NCI-H460 (cell line): ENCODE measurements around the gene GJA10. TPM values are rescaled to one million over a fixed set of nuclear protein-coding genes. Genes with fewer than 3 reads are reported as not detected.
A peak's percentile ranks its signal among the peaks of the same experiment; 100 is the strongest.

Experiments
- DNase-seq: peaks from one replicate; pipeline ENCODE4 v3.0.0-alpha.2; 2016; ENCODE audit warnings: low read depth; ENCODE audit errors: extremely low read depth
- total RNA-seq: library from RNA; depleted of rRNA; stranded (reverse); fragments of >200 nt; shearing (Covaris generic); gene quantifications from 2 replicates; pipeline ENCODE4 v1.2.3, GENCODE V29; 2014

The GJA10 gene
- total RNA-seq, 1 experiment from 2014 or later, result not detected

DNA sequence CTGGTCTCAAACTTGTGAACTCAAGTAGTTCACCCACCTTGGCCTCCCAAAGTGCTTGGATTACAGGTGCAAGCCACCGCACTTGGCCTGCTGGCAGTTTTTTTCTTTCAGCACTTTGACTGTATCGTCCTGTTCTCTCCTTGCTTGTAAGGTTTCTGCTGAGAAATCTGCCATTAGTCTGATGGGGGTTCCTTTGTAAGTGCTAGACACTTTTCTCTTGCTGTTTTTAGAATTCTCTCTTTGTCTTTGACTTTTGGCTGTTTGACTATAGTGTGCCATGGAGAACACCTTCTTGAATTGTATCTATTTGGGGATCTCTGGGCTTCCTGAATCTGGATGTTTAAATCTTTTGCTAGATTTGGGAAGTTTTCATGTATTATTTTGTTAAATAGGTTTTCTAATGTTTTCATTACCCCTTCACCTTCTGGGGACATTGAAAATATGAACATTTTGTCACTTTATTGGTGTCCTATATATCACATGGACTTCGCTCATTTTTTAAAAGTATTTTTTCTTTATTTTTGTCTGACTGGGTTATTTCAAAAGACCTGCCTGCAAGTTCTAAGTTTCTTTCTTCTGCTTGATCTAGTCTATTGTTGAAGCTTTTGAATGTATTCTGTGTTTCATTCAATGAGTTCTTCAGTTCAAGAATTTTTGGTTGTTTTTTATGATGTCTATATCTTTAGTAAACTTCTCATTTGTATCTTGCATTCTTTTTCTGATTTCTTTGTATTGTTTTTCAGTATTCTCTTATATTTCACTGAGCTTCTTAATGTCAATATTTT lies 22.1 kb downstream of the GJA10 start:
- DNase-seq, result no peak

DNA sequence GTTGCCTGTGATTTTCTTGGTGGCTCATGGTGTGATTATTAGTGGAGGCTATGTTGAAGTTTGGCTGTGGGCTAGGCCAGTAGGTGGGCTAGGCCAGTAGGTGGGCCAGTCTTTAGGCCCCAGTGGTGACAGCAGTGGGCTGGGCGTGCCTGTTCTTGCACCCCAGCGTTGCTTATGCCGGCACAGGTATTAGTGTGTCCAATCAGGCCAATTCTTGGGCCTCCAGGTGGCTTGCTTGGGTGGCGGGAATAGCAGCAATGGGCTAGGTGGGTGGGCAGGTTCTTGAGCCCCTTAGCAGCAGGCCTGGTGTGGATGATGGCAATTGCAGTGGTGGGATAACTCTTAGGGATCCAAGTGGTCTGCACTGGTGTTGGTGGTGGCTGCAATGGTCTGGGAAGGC lies 22.9 kb downstream of the GJA10 start:
- DNase-seq, result no peak

DNA sequence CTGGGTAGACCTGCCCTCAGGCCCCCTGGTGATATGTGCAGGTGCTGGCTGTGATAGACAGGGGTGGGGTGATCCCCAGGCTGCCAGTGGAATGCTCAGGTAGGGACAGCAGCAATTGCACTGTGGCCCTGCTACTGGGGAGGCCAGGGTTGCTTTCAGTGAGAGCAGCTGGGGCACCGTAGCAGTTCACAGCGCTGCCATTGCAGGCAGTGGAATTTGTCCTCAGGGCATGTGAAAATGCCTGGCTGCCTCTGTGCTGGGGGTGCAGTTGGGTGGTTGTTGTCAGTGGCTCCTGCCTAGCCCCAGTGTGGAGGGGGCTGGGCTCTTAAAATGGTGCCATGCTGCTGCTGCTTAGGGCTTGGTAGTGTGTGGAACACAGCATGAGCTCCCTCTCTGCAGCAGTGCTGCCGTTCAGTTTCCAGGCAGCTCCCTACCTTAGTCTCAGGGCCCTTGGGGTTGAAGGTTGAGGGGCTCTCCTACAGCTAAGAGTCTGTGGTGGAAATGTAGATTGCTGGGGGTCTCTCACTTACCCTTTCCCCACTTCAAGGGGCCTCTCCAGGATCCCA lies 23.6 kb downstream of the GJA10 start:
- no peak for DNase-seq

DNA sequence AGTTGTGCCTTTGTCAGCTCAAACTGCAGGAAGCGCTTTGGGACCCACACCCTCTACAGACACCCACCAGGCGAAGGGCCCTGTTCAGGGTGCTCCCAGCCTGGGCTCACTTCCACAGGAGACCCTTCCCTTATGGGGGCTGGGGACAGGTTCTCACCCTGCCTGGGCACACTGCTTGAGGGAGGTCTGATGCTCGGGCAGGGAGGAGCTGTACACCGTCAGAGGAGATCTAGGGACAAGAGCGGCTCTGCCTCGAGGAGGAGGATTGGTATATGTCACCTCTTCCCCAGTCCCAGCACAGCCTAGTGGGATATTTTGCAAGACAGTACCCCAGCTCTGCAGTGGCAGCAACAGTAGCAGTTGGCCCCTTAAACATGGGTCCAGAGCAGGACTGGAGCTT lies 26.9 kb downstream of the GJA10 start:
- no peak for DNase-seq

DNA sequence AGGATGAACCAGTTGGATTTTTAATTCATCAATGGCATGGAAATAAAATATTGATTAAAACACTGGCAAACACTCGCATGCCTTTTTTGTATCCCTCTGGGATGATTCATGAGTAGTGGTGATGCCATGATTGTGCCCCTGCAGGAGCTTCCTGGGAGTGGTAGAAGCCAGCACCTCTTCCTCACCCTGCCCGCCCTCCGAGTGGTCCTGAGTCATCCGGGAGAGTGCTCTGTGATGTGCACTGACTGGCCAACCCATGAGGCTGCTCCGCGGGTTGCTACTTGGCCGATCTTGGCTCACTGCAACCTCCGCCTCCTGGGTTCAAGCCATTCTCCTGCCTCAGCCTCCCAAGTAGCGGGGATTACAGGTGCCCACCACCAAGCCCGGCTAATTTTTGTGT lies 27.4 kb downstream of the GJA10 start:
- DNase-seq, result no peak

DNA sequence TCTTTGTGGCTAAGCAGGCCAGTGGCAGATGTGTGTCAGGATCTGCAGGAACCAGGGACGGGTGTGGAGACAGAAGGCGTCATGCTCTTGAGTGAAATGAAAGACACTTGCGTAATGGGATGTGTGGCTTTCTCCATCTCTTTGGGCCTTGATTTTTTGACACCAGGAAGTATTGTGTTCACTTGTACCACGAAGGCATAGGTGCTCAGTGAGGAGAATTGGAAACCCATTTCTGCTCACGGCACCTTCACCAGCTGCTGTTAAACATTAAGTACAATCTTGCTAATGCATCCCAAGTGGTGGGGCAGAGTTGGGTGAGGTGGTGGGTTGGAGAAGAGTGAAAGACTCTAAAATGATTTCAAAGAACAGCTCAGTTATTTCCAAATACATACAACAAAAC lies 30.0 kb downstream of the GJA10 start:
- no peak for DNase-seq

DNA sequence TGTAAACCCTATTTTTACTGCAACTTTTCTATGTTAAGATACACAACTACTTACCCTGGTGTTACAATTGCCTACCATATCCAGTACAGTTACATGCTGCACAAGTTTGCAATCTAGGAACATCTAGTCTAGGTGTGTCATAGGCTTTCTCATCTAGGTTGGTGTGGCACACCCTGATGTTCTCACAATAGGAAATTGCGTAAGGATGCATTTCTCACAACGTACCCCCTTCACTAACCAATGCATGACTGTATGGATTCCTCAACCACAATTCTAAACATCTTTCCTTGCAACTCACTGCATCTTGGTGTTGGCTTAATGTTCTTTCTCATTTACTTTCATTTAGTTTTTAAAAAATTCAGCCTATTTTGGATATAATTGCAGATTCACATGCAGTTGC lies 31.6 kb downstream of the GJA10 start:
- DNase-seq, result no peak

DNA sequence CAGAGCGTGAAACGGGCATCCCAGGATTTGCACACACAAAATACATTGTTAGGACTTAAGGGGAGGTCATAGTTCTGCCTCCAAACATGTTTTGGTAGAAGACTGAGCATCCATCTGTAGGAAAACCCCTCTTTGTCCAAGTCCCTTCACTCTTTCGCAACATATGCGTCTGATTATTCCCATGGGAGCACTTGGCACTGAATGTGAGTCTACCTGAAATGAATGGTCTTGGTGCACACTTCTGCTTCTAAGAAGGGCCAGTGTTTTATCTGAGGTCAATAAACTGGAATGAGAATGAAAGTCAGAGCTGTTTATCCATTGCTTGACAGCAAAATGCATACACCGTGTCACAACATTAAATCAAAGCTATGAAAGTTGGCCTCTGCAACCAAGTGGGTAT lies 33.0 kb downstream of the GJA10 start:
- DNase-seq, result no peak

DNA sequence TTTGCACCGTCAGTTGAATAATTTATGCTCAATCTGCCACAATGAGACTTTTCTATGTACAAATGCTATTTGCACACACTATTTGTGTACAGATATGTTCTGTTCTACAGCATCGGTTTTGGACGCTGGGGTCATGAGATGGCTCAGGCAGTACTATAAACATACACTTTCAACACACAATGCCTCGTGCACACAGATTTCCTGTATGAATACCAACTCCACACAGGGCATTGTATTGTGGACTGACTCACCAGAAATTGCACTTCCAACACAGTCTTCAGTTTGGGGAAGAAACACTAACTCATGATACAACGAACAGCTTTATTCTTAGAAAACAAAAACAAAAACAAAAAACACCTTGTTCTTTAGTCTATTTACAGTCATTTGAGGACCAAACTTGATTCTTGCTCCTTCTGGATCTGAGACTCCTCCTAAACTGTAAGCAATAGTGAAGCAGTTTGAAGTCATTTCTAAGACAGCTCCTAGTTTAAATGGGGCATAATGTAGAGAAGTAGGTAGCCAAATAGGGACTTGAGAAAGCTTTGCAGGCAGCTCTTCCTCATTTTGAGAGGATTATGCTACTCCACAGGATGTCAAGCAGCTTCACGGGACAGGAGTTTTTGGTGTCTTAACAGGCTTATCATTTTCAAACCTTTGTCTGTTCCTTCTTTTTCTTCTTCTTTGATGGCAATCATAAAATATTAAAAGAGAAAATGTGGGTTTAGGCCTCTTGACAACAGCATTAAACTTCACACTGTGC lies 33.7 kb downstream of the GJA10 start:
- DNase-seq, result no peak

DNA sequence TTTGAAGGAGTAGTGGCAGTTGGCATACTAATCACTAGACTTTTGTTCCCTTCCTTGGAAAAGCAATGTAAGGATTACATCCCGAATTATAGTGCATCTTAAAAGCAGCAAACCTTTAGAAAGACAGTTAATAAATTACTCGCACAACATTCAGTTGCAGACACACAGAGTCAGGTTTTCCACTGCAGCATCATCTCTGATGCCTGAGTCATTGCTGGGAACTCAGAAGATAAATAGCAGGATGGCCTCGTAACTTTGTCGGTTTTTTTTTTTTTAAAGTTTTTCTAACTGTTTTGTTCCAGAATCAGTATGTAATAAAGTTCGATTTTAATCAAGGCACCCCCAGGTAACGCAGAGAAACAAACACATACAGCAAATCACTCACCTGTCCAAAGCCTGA lies 34.3 kb downstream of the GJA10 start:
- no peak for DNase-seq

DNA sequence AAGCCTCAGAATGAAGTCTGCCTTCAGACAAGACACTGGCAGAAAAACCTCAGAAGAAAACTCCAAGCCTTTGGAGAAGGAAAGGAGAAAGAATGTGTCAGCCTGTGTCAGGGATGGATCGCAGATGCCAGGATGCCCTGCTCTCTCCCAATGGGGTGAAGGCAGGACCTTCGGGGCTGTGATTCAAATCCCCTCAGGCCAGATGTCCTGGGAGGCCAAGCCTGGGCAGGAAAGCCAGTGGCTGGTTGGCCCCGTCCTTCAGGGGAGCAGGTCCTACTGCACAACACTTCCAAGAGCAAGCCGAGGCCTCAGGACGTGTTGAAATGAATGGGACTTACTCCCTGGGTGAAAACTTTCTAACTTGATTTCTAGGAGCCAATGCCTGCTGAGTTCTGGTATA lies 36.5 kb downstream of the GJA10 start:
- no peak for DNase-seq

DNA sequence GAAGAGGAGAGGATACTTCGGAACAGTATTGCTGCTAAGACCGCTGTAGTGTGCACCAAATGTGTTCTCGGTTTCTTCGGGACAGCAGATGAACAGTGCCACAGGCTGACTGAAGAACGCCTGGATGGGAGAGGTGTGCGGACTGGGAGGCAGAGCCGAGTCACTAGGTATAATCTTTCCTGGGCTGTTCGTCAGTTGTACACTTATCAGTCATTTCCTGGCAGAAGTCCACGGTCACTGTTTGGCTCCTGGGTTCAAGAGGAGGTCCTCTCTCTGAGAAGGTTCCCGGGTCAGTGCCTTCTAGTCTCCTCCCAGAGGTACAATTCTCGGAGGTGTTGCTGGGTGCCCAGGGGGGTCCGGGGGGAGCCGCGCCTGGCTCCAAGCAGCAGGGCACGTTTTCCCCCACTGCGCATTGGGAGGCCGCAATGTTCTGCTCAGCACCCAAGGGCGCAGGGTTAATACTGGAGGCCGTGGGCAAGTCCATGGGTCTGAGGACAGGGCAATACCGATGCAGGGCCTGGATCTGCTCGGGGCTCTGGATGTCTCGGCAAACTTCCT lies 38.1 kb downstream of the GJA10 start:
- no peak for DNase-seq

DNA sequence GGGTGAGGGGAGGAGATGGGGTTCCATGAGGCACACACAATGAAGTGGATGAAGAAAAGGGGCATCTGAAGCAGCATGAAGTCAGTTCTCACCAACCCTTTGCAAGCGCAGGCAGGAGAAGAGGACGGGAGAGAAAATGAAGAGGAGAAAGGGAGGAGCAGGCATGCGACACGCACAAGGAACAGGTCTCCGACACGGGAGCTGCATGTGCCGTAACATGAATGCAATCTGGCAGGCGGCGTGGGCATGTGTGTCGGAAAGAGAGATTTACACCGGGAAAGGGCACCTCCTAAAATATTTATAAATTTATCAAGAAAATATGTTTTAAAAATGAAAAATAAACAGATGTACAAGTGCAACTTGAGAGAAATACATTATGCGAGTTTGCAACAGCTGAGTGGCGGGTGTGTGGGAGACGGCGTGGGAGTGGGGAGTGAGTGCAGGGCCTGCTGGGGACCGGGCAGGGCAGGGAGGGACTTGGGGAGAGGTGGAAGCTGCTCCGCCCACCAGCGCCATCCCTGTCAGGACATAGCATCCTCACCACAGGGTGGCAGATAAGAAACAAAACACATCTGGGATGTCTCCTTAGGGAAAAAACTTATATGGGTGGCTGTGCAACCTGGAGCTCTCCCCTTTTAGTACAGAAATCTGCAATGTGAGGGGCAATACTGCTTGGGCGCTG lies 40.6 kb downstream of the GJA10 start:
- no peak for DNase-seq

DNA sequence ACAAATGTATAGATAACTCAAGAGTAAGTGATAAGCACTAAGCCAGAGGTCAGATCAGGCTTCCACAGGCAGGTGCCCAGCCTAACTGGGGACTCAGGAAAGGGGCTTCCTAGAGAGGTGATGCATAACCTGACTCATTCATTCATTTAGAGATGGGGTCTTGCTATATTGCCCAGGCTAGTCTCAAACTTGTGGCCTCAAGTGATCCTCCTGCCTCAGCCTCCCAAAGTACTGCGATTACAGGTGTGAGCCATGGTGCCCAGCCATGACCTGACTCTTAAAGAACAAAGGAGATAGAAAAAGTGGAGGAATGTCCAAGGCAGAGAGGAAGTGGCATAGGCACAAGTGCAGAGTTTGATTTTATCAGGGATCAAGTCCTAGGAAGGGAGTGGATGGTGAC lies 41.9 kb downstream of the GJA10 start:
- DNase-seq, result no peak

DNA sequence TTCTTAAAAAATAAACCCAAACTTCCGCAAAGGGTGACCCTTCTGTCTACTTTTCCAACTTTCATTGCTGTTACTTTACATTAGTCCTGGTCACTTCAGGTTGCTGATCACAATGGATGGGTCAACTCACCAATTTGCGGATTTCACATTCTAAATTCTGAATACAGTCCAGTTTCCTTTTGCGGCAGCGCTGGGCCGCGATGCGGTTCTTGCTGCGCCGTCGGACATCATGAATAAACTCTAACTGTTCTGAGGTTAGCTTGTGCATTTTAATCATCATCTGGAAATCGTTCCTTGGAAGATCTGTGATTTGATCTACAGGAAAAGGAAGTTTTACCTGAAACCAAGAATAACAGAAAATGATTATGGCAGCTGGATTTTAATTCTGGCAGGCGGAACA lies 43.7 kb downstream of the GJA10 start:
- DNase-seq, result no peak

DNA sequence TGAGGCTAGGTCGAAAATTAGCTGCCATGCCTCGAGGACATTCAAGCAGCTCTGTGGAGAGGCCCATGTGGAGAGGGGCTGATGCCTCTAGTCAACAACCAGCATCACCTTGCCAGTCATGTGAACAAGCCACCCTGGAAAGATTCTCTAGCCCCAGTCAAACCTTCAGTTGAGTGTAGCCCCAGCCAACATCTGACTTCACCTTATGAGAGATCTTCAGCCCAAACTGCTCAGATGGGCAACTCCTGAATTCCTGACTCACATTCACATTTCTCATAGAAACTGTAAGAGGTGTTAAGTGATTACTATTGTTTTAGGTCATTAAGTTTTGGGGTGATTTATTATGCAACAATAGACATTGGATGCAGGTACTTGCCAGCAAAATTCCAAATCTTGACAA lies 44.9 kb downstream of the GJA10 start:
- no peak for DNase-seq

DNA sequence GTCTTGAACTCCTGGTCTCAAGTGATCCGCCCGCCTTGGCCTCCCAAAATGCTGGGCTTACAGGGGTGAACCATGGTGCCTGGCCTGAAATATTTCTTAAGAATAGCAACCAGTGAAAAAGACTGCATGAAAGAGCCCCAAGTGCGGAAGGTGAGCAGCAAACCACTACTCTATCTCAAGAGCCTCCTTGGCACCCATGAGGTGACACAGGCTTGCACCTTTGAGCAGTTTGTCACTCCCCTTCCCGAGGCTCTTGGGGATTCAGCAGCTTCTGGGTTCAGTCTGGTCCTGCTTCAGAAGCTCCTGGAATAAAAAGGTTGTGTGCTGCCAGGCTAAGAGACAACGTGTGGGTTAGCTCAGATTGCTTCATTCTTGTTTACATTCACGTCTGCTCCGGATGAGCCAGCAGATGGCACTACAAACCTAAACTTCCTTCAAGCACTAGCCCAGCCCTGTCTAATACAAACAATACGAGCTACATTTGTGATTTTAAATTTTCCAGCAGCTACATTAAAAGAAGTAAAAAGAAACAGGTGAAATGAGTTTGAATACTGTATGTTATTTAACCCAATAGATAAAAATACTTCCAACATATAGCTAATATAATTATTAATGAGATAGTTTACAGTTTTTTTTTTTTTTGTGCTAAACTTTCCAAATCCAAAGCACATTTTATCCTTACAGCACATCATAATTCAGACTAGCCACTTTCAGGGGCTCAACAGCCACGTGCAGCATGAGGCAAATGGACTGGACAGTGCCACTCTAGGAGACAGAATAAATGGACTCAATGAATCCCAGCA lies 46.2 kb downstream of the GJA10 start:
- peak; percentile 81 for DNase-seq

DNA sequence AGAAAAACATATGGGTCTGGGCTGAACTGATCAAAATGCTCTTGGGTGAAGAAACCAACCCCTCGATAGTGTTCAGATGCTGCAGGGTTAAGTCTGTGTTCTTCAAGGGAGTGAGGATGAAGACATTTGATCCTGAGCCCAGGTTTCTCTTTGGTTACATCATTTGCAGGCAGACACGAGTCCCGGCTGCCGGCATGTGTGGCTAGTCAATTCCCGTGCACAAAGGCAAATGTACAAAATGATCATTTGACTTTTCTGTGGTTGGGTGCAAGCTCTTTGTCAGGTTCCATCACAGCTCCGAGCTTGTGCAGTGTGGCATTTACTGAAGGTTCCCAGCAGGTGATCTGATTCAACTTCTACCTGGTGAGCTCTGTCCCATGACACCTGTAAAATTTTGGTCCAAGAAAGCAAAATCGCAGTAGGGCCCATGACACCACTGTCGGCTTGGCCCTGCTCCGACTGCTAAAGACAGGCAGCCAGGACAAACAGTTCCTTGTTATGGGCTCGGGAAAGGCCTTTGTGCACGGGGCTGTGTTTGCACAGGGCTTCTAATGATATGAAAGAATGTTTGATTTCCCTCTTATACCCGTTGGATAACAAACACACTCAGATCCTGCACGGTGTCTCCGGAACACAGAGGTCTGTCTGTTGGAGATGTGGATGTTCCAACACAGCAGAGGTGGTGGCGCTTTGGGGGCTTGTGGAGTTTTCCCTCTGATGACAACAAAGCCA lies 46.9 kb downstream of the GJA10 start:
- peak; percentile 38 for DNase-seq

DNA sequence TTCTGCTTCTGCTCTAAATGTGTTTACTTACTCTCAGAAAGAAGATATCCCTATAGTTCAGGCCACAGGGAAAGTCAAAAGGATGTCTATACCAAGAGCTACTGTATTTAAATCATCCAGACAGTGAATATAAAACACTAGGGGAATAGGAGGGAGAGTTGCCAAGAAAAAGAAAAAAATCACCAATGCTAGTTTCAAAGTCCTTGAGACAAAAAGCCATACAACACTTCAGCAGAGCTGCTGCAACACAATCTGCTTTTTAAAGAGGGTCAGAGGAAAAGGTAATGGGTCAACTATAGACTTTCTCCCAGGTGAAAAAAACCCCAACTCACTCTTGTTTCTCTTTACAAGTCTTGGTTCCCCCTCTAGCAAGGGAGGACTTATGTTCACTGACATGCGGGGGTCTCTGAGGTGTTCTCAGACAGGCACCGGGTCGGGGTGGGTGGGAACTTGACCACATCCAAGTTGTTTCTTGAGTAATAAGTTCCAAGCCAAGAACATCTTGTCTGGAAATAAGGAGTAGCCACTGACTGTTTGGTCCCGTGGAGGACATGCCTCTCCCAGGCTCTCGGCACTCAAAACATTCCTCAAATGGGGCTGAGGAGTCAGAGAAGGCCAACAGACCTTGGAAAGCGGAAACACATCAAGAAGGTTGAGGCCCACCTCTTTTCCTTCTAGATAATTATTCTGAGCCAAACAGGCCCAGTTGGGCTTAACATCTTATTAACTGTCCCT lies 47.7 kb downstream of the GJA10 start:
- no peak for DNase-seq
